HG03565 (cell line): ENCODE measurements around the gene ZNF730.
"Not testable (repeated sequence)": the region's sequence is repeated elsewhere in the genome, so short reads cannot be mapped to it uniquely, and the experiment has no call there.

ENCODE experiments used
- ATAC-seq: cut with Tn5 transposase; IDR thresholded peaks from one replicate; pipeline ENCODE4 v1.9.1; 2021; ENCODE audit warnings: mild to moderate bottlenecking, moderate library complexity; ENCODE audit not compliant: unreplicated experiment

The ZNF730 gene

DNA sequence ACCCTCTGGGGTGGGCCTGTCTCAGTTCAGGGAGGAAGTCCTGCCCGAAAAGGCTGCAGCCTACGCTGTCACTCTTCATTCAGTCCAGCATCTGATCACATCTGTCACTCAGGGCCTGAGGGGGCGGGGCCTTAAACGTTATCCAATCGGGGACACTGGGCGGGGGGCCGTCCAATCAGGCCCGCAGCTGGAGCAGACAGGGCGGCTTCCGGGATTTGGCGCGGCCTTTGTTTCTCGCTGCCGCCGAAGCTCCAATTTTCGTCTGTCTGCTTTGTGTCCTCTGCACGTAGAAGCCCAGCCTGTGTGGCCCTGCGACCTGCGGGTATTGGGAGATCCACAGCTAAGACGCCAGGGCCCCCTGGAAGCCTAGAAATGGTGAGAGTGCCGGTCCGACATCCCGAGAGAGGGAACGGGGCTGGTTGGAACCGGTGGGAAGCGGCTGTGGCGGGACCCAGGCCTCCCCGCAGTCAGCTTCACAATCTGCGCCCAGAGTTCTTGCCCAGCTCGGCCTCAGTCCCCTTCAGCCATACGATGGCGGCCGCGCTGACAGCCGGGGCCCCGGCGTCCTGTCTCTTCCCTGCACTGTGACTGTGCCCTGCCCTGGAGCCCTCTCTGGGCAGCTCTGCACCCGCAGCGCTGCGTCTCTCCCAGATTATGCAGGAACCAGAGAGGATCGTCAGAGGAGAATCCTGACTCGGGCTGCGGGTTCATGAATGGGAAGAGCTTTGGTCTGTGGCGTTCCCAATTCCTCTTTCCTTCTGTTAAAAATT is at the start of gene ZNF730:
Gene ZNF730 (plus strand): TSS at position 224 of the 770 bp plus-strand sequence. CDS start 149 bp downstream, at position 373.
- peak; percentile 87 for ATAC-seq

GRCh38 chr19:23070353-23071146 is 46.3 kb upstream of the ZNF730 start:
- ATAC-seq, result no peak

- ATAC-seq, result no peak
Observed at GRCh38 chr19:23071147-23071511, 45.7 kb upstream of the ZNF730 start.

DNA sequence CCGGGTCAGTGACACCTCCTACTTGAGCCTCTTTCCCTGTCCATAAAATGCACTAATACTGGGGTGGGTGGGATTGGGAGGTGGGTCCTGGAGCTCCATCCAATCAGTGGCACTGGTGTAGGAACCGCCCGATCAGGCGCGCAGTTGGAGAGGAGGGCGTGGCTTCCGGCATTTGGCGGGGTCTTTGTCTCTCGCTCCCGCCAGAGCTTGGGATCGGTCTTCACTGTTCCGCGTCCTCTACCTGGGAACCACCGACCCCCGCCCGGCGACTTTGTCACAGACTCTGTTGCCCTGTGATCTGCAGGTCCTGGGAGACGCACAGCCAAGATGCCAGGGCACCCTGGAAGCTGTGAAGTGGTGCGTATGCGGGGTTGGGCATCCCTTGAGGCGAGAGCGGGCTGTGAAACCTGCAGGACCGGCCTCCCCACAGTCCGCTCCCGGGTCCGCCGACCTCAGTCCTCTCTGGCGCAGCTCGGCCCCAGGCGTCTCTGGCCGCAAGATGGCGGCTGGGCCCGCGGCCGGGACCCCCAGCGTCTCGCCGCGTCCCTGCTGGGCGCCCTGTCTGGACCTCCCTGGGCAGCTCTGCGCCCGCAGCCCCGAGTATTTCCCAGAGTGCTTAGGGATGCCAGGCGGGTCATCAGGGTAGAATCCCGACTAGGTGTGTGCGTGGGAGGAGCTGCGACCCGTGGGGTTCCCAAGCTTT is 41.6 kb upstream of the ZNF730 start:
- no peak for ATAC-seq

DNA sequence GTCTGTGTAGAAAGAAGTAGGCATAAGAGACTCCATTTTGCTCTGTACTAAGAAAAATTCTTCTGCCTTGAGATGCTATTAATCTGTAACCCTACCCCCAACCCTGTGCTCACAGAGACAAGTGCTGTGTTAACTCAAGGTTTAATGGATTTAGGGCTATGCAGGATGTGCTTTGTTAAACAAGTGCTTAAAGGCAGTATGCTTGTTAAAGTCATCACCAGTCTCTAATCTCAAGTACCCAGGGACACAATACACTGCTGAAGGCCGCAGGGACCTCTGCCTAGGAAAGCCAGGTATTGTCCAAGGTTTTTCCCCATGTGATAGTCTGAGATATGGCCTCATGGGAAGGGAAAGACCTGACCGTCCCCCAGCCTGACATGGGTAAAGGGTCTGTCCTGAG is 39.0 kb upstream of the ZNF730 start:
- not testable (repeated sequence) for ATAC-seq

GRCh38 chr19:23093832-23094231 is 23.0 kb upstream of the ZNF730 start:
- no peak for ATAC-seq

GRCh38 chr19:23095418-23095817 is 21.4 kb upstream of the ZNF730 start:
- no peak for ATAC-seq

DNA sequence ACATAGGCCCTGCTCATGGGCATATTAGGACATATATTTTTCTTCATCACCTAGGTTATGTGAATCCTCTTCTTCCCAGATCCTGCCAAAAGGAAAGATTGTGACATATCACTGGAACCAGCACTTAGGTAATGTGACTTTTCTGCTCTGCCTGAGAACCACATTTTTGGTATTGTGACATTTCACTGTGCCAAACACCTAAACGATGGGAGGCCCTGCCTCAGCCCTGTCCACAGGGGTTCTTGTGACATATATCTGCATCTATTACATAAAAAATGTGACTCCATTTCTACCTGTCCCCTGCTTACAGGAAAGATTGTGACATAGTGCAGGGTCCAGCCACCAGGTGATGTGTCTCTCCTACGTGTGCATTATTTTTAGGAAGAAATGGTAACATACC is 18.5 kb upstream of the ZNF730 start:
- no peak for ATAC-seq

GRCh38 chr19:23098988-23099387 is 17.8 kb upstream of the ZNF730 start:
- no peak for ATAC-seq

GRCh38 chr19:23099966-23100365 is 16.9 kb upstream of the ZNF730 start:
- ATAC-seq, result no peak

- no peak for ATAC-seq
Observed at GRCh38 chr19:23101241-23101640, 15.6 kb upstream of the ZNF730 start.

GRCh38 chr19:23118400-23118799 is 1.6 kb downstream of the ZNF730 start:
- no peak for ATAC-seq

GRCh38 chr19:23134211-23134610 is 17.4 kb downstream of the ZNF730 start:
- not testable (repeated sequence) for ATAC-seq

DNA sequence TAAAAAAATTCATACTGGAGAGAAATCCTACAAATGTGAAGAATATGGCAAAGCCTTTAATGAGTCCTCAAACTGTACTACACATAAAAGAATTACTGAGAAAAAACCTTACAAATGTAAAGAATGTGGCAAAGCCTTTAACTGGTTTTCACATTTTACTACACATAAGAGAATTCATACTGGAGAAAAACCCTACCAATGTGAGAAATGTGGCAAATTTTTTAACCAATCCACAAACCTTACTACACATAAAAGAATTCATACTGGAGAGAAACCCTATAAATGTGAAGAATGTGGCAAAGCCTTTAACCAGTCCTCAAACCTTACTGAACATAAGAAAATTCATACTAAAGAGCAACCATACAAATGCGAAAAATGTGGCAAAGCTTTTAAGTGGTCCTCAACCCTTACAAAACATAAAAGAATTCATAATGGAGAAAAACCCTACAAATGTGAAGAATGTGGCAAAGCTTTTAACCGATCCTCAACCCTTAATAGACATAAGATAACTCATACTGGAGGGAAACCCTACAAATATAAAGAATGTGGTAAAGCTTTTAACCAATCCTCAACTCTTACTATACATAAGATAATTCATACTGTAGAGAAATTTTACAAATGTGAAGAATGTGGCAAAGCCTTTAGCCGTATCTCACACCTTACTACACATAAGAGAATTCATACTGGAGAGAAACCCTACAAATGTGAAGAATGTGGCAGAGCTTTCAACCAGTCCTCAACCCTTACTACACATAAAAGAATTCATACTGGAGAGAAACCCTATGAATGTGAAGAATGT is 29.0 kb downstream of the ZNF730 start:
- ATAC-seq, result no peak

DNA sequence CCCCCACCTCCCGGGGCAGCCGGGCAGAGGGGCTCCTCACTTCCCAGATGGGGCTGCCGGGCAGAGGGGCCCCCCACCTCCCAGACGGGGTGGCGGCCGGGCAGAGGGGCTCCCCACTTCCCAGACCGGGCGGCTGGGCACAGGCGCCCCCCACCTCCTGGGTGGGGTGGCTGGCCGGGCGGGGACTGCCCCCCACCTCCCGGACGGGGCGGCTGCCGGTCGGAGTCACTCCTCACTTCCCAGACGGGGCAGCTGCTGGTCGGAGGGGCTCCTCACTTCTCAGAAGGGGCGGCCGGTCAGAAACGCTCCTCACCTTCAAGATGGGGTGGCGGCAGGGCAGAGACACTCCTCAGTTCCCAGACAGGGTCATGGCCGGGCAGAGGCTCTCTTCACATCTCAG is 43.9 kb downstream of the ZNF730 start:
- ATAC-seq, result no peak

- not testable (repeated sequence) for ATAC-seq
Observed at GRCh38 chr19:23168286-23168685, 51.5 kb downstream of the ZNF730 start.

DNA sequence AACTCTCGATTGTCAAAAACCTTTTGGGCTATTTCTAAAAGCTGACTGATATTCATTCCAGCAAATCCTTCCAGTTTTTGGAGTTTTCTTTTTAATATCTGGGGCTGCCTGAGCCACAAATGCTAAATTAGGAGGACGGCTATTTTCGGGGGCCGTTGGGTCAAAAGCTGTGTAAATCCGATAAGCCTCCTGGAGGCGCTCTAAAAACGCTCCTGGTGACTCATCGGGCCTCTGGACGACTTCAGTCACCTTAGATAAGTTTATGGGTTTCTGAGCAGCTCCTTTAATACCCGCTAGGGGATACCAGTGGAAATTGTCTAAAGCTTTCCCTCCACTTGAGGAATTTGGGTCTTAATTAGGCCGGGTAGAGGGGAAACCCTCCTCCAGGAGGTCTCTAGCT is 66.4 kb downstream of the ZNF730 start:
- no peak for ATAC-seq

DNA sequence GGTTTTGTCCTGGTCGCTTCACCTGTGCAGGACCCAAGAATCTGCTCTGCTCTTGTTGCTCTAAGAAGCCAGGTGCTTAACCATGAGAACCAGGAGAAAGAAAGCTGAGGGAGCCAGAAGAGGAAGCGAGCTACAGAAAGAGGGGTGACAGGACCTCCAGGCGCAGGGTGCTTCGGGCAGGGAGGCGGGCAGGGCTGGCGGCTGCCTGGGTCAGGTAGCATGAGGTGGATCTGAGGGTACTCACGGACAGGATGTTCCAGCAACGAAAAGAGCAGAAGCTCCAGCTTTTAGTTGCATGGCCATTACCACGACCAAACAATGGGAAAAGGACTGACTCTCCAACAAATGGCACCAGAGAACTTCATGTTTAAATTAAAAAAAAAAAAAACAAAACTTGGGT is 73.5 kb downstream of the ZNF730 start:
- ATAC-seq, result no peak
